SU-DHL-6 (cell line): Measurements from ENCODE around the gene EYA2.

Experiments
- H2AFZ ChIP-seq: fragments of 200-600 bp; sonication (generic); 2 replicates; pipeline ENCODE4 v1.6.1; 2014; ENCODE audit warnings: low read depth, mild to moderate bottlenecking, moderate library complexity, mixed read lengths, antibody characterized with exemption, low read length; ENCODE audit not compliant: severe bottlenecking
- H3F3A ChIP-seq: fragments of 200-600 bp; shearing (Covaris generic); 2 replicates; pipeline ENCODE4 v1.6.0; 2016; ENCODE audit warnings: antibody characterized with exemption, mild to moderate bottlenecking; ENCODE audit not compliant: insufficient read depth
- H3K27ac ChIP-seq: fragments of 200-600 bp; sonication (generic); 2 replicates; pipeline ENCODE4 v1.5.1; 2016; ENCODE audit warnings: low read depth, mild to moderate bottlenecking, low read length, moderate library complexity, mixed read lengths
- H3K27me3 ChIP-seq: fragments of 200-600 bp; sonication (generic), shearing (Covaris generic); 2 replicates; pipeline ENCODE4 v1.6.0; 2014; ENCODE audit warnings: mild to moderate bottlenecking, low read length
- H3K36me3 ChIP-seq: fragments of 200-600 bp; sonication (generic); 2 replicates; pipeline ENCODE4 v1.6.1; 2014; ENCODE audit warnings: mild to moderate bottlenecking, low read length, mixed read lengths
- H3K4me2 ChIP-seq: fragments of 300-600, 200-600 bp; shearing (Covaris generic), sonication (generic); 2 replicates; pipeline ENCODE4 v1.6.0; 2014; ENCODE audit warnings: low read length, low read depth, mild to moderate bottlenecking; ENCODE audit not compliant: poor library complexity, severe bottlenecking
- H3K4me3 ChIP-seq: fragments of 200-600 bp; sonication (generic); 2 replicates; pipeline ENCODE4 v1.5.1; 2014; ENCODE audit warnings: antibody characterized with exemption, low read length, mild to moderate bottlenecking, mixed read lengths; ENCODE audit not compliant: insufficient read depth, poor library complexity, severe bottlenecking
- H3K79me2 ChIP-seq: fragments of 200-600 bp; sonication (generic); 2 replicates; pipeline ENCODE4 v1.6.1; 2014; ENCODE audit warnings: mild to moderate bottlenecking, low read length, moderate library complexity; ENCODE audit not compliant: insufficient read depth
- H3K9ac ChIP-seq: fragments of 200-600 bp; sonication (generic); 2 replicates; pipeline ENCODE4 v1.7.0; 2014; ENCODE audit warnings: mild to moderate bottlenecking, low read length
- H3K9me2 ChIP-seq: fragments of 200-600 bp; sonication (generic); replicated peaks from 2 replicates; pipeline ENCODE4 v1.6.1; 2014; ENCODE audit warnings: low read length; ENCODE audit not compliant: insufficient read depth
- H3K9me3 ChIP-seq: fragments of 200-600 bp; sonication (generic); 2 replicates; pipeline ENCODE4 v1.6.1; 2014; ENCODE audit warnings: low read length, mixed read lengths; ENCODE audit not compliant: insufficient read depth
- H4K20me1 ChIP-seq: fragments of 200-600 bp; sonication (generic); 2 replicates; pipeline ENCODE4 v1.6.1; 2014; ENCODE audit warnings: low read depth, mild to moderate bottlenecking, antibody characterized with exemption, low read length, moderate library complexity, mixed read lengths
- EZH2phosphoT487 ChIP-seq: fragments of 200-600 bp; sonication (generic), shearing (Covaris generic); conservative IDR thresholded peaks from 2 replicates; pipeline ENCODE4 v1.6.1; 2018; ENCODE audit warnings: mild to moderate bottlenecking, antibody characterized with exemption, low read length, moderate library complexity, mixed read lengths
- TF ChIP-seq, protein P1 (sequence below): fragments of 200-600 bp; sonication (generic); IDR thresholded peaks from one replicate; pipeline ENCODE4 v1.5.1; 2017; ENCODE audit warnings: antibody characterized with exemption, mild to moderate bottlenecking, low read length, moderate library complexity; ENCODE audit not compliant: insufficient read depth, poor library complexity, severe bottlenecking

The EYA2 gene

DNA sequence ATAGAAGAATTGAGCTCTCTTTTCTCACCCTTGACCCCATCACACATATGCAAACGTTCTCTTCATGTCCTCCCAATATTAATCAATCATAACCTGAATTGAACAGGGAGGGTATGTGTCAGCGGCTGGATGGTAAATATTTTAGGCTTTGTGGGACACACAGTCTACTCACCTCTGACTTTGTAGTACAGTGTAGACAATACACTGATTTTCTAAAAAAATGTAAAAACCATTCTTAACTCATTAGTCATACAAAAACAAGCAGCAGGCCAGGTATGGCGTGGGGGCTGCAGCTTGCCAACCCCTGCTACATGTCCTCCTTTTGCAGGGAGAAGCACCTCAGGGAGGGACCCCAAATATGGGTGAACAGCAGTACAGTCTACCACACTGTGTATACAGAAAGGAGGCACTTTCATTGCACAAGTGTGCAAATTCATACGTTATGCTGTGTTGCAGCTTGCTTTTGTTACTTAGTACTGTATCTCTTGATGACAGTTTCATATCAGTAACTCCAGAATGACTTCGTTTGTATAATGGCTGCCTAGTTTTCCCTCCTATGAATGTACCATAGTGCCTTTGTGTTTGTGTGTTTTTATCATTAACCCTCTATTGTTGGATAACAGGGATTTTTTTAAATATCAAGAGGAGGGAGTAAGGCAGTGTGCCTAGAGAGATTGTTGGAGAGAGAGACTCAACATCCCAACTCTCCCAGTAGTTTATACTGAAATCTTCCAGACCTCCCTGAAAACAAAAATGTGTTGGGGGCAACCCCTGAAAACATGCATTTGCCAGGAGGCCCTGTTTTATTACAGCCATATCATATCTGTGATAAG is 247.5 kb downstream of the EYA2 start:
- no peaks in the 10 kb centered on the region for H3K36me3 ChIP-seq
- no peaks in the 10 kb centered on the region for H3K9me3 ChIP-seq
- H3K27ac ChIP-seq = no peak overlapping the region
- TF ChIP-seq, protein P1, sequence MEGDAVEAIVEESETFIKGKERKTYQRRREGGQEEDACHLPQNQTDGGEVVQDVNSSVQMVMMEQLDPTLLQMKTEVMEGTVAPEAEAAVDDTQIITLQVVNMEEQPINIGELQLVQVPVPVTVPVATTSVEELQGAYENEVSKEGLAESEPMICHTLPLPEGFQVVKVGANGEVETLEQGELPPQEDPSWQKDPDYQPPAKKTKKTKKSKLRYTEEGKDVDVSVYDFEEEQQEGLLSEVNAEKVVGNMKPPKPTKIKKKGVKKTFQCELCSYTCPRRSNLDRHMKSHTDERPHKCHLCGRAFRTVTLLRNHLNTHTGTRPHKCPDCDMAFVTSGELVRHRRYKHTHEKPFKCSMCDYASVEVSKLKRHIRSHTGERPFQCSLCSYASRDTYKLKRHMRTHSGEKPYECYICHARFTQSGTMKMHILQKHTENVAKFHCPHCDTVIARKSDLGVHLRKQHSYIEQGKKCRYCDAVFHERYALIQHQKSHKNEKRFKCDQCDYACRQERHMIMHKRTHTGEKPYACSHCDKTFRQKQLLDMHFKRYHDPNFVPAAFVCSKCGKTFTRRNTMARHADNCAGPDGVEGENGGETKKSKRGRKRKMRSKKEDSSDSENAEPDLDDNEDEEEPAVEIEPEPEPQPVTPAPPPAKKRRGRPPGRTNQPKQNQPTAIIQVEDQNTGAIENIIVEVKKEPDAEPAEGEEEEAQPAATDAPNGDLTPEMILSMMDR = no peak
- no peak for TF ChIP-seq EZH2phosphoT487
- no peaks in the 10 kb centered on the region for H3K79me2 ChIP-seq
- H4K20me1 ChIP-seq = no peaks in the 10 kb centered on the region
- H3K4me2 ChIP-seq = no peak overlapping the region
- no peak overlapping the region for H3K9ac ChIP-seq
- no peaks in the 10 kb centered on the region for H3F3A ChIP-seq
- H3K4me3 ChIP-seq = no peak overlapping the region
- H2AFZ ChIP-seq = no peak overlapping the region
- H3K27me3 ChIP-seq = no peaks in the 10 kb centered on the region
- H3K9me2 ChIP-seq = no peaks in the 10 kb centered on the region

DNA sequence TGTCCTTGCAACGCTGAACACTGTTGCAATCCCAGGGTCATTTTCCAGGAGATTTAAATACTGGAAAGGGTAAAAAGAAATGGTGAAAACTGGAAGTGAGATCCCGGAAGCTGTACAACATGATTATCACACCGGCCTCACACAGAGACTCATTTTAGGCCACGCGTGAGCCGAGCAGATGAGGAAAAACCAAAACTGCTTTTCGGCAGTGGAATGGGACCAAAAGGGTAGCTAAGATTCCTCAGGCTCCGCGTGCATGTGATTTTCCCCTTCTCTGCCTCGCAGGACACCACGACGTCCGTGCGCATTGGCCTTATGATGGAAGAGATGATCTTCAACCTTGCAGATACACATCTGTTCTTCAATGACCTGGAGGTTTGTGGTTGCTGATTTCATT is 248.1 kb downstream of the EYA2 start:
- no peak for TF ChIP-seq EZH2phosphoT487
- TF ChIP-seq, protein P1 = no peak
- Histone ChIP-seq H4K20me1 (no peaks in the 10 kb centered on the region), H3K4me2 (no peak overlapping the region), H3K9ac (no peak overlapping the region), H2AFZ (no peak overlapping the region), H3K27ac (no peak overlapping the region), H3K4me3 (no peak overlapping the region), H3F3A (no peaks in the 10 kb centered on the region), H3K27me3 (no peaks in the 10 kb centered on the region), H3K36me3 (no peaks in the 10 kb centered on the region), H3K9me3 (no peaks in the 10 kb centered on the region), H3K79me2 (no peaks in the 10 kb centered on the region), H3K9me2 (no peaks in the 10 kb centered on the region)

DNA sequence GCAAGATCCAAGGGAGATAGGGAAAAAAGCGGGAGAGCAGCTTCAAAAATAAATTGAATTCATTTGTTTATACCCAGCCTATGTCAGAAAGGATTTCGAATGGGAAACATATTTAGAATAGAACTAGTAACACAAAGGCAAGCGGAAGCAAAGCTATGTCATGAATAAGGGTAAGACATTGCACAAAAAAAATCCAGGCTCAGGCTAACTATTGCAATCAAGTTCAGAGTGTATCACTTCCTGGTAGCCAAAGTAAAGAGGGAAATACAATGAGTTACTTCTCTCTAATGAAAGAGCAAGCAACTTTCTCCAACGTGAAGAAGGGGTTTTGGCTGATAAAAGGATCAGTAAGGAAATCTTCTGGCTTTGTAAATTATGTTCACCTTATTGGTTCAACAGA is 249.0 kb downstream of the EYA2 start:
- Histone ChIP-seq H3K9me2 (no peaks in the 10 kb centered on the region), H3K79me2 (no peaks in the 10 kb centered on the region), H3F3A (no peaks in the 10 kb centered on the region), H3K9ac (no peak overlapping the region), H3K4me3 (no peak overlapping the region), H4K20me1 (no peaks in the 10 kb centered on the region), H3K36me3 (no peaks in the 10 kb centered on the region), H3K9me3 (no peaks in the 10 kb centered on the region), H3K27me3 (no peaks in the 10 kb centered on the region), H3K27ac (no peak overlapping the region), H2AFZ (no peak overlapping the region), H3K4me2 (no peak overlapping the region)
- no peak for TF ChIP-seq EZH2phosphoT487
- TF ChIP-seq, protein P1 = no peak
